Transverse colon (tissue), 4 donors: ENCODE data around the gene SOCS3.

Experiments
- CTCF ChIP-seq, 5 experiments: fragments of 200-600 bp in 3 of 5; fragments of 450-650 bp in 2 of 5; sonication (generic) in 3 of 5; IDR thresholded peaks; 1 replicate in 2 of 5; 2 replicates in 3 of 5; pipeline ENCODE4 v1.5.1; 2016 to 2017; ENCODE audit warnings: antibody characterized with exemption in 5 of 5, inconsistent platforms in 3 of 5, mild to moderate bottlenecking in 2 of 5, moderate library complexity in 1 of 5
- EP300 ChIP-seq: sonication (generic); formaldehyde crosslinking; IDR thresholded peaks from one replicate; pipeline ENCODE4 v1.6.1; 2017; ENCODE audit warnings: antibody characterized with exemption, low read depth
- POLR2A ChIP-seq: fragments of 450-650 bp; IDR thresholded peaks from one replicate; pipeline ENCODE4 v1.6.1; 2016; ENCODE audit warnings: antibody characterized with exemption, mild to moderate bottlenecking, moderate library complexity
- POLR2AphosphoS5 ChIP-seq, 3 donors: sonication (generic); formaldehyde crosslinking; IDR thresholded peaks; one replicate each; pipeline ENCODE4 v1.6.1; 2016; ENCODE audit warnings: antibody characterized with exemption in 3 of 3

- TF ChIP-seq POLR2A (no peak), CTCF (IDR thresholded peaks at IDR 0.05) (no peak), POLR2AphosphoS5 (IDR thresholded peaks at IDR 0.05) (no peak), EP300 (no peak)
Observed at GRCh38 chr17:78330570-78331224, 29.2 kb downstream of the SOCS3 start.
